GM18867 (cell line): ENCODE data around the gene LRBA.

Experiments used
- ATAC-seq: cut with Tn5 transposase; IDR thresholded peaks from one replicate; pipeline ENCODE4 v1.9.1; 2021; ENCODE audit warnings: mild to moderate bottlenecking, moderate library complexity; ENCODE audit not compliant: unreplicated experiment

LRBA gene

DNA sequence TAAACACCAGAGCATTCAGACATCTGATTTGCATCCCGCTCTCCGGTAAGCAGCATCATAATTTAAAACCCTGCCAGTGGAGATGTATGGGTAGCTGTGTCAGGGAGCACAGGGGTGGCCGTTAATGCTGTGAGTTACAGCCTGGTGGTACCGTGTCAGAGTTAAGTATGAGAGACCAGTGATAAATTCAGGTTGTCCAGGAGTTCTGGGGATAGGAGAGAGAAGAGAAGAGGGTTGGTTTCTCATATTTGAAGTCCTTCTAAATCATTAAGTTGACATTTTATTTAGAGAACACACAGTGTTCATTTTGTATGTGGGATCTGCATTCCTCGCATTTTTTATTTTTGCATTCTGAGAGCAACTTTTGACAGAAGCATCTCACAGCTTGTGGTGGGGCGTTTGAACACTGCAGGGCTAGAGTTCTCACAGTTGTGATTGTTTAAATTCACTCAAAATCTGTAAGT, 779.2 kb downstream of the LRBA start:
- ATAC-seq: no peak

DNA sequence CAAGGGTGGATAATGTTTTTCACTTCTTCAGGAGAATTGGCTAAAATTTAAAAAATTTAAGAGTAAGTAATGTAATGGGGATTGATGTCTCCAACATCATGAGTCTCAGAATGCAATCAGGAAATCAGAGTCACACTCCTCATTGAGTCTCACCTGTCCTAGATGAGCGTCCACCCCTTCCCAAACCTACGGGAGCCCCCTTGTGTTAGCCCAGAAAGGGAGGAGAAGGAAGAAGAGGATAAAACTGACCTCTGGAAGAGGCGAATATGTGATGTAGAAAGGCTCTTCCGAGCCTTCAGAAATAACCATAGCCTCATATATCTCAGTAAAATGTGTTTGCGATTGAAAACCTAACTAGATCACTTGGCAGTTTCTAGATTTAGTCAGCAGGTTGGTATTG, 779.8 kb downstream of the LRBA start:
- no peak for ATAC-seq

GRCh38 chr4:150234246-150234645, 780.8 kb downstream of the LRBA start:
- no peak for ATAC-seq

- ATAC-seq: no peak
These were observed 783.1 kb downstream of the LRBA start for GRCh38 chr4:150232029-150232428.

GRCh38 chr4:150231107-150231770, 783.8 kb downstream of the LRBA start:
- ATAC-seq: no peak

GRCh38 chr4:150230561-150230960, 784.5 kb downstream of the LRBA start:
- no peak for ATAC-seq

DNA sequence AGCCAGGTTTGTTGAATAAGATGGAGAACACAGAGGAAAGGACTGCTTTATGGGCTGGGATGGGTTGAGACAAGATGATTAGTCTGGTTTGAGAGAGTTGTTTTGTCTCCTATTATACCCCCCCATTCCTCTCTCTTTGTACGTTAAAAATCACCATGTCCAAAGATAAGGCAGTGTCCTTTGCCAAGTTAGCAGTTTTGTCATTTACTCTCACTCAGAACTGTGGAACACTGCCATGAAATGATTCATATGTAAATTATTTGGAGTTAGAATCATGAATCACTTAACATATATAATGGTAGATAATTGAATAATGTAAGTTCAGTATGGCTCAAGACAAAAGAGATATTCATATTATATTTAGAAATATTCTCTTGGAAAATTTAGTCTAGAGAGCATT, 785.6 kb downstream of the LRBA start:
- no peak for ATAC-seq

DNA sequence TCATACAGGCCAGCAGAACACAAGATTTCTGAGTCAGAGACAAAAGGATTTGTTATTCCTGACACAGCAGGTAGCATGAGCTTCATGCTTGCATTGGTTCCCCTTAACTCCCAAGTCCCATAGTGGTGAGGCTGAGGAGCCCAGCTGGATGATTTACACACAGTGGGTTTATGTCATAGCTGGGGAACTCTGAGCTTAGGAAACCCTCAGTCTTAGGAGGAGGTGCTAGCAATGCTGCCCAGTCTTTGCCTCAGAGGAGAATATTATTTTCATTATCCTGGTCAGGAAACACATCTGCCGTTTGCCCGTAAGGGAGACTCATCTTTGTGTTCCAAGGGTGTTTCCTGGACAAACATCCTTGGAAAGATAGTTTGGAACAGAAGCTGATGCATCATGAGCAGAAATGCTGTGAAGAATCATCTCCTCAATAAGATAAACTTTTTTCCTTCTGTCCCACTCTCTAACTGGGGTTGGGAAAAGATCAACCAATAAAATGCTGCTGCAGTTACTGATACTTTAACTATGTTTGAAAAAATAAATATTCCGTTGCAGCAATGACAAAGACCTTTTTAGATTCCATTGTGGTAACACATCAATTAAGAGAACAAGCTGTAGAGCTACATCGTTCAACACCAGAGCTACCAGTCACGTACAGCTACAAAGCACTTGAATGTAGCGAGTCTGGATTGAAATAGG, 790.0 kb downstream of the LRBA start:
- no peak for ATAC-seq

DNA sequence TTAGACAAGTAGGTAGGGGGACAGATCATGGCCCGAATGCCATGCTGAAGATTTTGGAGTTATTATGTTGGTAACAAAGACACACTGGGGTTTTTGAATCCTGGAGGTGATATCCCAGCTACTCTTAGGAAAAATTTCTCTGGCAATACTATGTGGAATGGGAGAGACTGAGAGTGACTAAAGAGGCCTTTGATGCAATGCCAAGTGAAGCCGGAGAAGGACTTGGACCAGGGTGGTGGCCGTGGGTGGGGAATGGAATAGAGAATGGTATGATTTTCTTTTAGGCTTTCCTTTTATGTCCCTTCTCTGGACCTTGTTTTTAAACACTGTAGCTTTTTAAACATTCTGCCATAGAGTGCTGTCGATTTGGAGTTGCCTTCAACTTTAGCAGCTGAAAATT, 795.2 kb downstream of the LRBA start:
- ATAC-seq: no peak

GRCh38 chr4:150218447-150218846, 796.6 kb downstream of the LRBA start:
- no peak for ATAC-seq

GRCh38 chr4:150217808-150218207, 797.3 kb downstream of the LRBA start:
- no peak for ATAC-seq

DNA sequence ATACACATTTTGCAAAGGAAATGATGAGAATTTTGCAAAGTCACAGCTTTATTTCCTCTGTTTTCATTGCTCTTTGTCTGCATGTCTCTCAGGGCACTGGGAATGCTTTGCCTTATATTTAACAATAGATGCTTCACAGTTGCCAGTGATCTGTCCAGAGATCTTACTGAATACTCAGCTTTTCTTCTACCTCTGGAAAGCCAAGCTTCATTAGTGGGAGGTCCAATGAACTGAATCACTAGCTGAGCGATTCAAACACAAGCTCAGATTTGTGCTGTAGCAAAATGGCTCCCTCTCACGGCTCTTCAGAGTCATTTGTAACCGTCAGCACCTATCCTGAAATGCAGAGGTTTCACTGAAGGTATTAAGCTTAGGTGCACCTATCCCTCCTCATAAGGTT, 797.9 kb downstream of the LRBA start:
- no peak for ATAC-seq

DNA sequence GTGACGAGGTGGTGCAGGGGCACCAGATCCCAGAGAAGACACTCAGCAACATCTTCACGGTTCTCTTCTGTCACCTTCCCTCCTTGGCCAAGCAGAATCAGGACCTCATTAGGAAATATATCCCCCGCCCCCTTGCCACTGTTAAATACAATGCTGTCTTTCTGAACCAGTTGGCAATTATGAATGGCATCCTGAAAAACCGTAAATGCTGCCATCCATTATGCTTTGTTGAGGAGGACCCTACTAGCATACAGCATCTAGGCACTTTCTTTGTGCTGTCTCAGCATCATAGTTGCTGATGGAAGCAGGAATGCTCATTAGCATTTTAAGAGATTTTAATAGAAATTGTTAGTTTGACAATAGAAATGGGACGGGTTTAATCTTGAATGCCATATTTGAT, 798.4 kb downstream of the LRBA start:
- no peak for ATAC-seq

GRCh38 chr4:150215601-150216000, 799.5 kb downstream of the LRBA start:
- no peak for ATAC-seq
